ENCODE results near the gene AVP.

The AVP gene

GRCh38 chr20:3045816-3046676 is 38.5 kb downstream of the AVP start, which contains the start of gene MRPS26:
Gene MRPS26 (plus strand): TSS chr20:3046052. CDS start chr20:3046069, 17 bp downstream.
- H3K27ac ChIP-seq, result peak within 1 kb of the TSS; percentile 93
- TF ChIP-seq, protein P1, sequence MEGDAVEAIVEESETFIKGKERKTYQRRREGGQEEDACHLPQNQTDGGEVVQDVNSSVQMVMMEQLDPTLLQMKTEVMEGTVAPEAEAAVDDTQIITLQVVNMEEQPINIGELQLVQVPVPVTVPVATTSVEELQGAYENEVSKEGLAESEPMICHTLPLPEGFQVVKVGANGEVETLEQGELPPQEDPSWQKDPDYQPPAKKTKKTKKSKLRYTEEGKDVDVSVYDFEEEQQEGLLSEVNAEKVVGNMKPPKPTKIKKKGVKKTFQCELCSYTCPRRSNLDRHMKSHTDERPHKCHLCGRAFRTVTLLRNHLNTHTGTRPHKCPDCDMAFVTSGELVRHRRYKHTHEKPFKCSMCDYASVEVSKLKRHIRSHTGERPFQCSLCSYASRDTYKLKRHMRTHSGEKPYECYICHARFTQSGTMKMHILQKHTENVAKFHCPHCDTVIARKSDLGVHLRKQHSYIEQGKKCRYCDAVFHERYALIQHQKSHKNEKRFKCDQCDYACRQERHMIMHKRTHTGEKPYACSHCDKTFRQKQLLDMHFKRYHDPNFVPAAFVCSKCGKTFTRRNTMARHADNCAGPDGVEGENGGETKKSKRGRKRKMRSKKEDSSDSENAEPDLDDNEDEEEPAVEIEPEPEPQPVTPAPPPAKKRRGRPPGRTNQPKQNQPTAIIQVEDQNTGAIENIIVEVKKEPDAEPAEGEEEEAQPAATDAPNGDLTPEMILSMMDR (conservative IDR thresholded peaks at IDR 0.05), result no peak
- TF ChIP-seq ZFX (IDR thresholded peaks at IDR 0.05), result peak; percentile 97

- H3K27ac ChIP-seq, result peak overlapping the region; percentile 93
- no peak for TF ChIP-seq ZFX (IDR thresholded peaks at IDR 0.05)
- TF ChIP-seq, protein P1 (conservative IDR thresholded peaks at IDR 0.05), result no peak
These were observed 39.3 kb downstream of the AVP start for GRCh38 chr20:3045042-3045815.

- TF ChIP-seq ZFX (IDR thresholded peaks at IDR 0.05), result no peak
- TF ChIP-seq, protein P1 (conservative IDR thresholded peaks at IDR 0.05), result no peak
These were observed 40.1 kb downstream of the AVP start for GRCh38 chr20:3044336-3044965.

DNA sequence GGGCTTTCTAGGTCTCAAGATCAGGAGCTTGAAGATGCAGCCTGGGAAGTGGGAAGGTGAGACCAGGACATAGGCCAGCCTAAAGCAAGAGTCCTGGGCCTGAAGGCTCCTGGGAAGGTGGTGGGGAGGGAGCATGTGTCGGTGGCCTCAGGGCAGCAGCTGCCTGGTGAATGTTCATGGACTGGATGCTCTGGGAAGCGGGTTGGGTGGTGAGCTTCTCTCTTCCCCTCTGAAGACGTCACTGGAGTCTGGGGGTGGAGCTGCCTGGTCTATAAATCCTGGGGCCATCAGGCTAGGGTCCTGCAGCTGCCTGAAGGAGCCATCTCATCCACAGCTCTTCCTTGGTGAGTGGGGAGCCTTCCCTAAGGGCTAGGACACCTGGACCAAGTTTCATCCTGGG is 41.2 kb downstream of the AVP start, which contains the start of gene GNRH2:
GNRH2 (plus strand) TSS at position 301 of the 400 bp plus-strand sequence. CDS start 793 bp downstream, outside the sequence.
- peak within 1 kb of the TSS; percentile 74 for H3K27ac ChIP-seq

More at GRCh38 chr20:3044336-3044965, 40.1 kb downstream of the AVP start:
- peak overlapping the region; percentile 93 for H3K27ac ChIP-seq

GRCh38 chr20:3042625-3043024 is 41.9 kb downstream of the AVP start:
- peak overlapping the region; percentile 74 for H3K27ac ChIP-seq
- TF ChIP-seq, protein P1 (conservative IDR thresholded peaks at IDR 0.05), result no peak
- TF ChIP-seq ZFX (IDR thresholded peaks at IDR 0.05), result no peak

More for the DNA sequence above, 41.2 kb downstream of the AVP start, which contains the start of gene GNRH2:
- no peak for TF ChIP-seq ZFX (IDR thresholded peaks at IDR 0.05)
- TF ChIP-seq, protein P1 (conservative IDR thresholded peaks at IDR 0.05), result no peak

- peak overlapping the region; percentile 74 for H3K27ac ChIP-seq
- no peak for TF ChIP-seq ZFX (IDR thresholded peaks at IDR 0.05)
- TF ChIP-seq, protein P1 (conservative IDR thresholded peaks at IDR 0.05), result no peak
These were observed 42.6 kb downstream of the AVP start for GRCh38 chr20:3041854-3042409.
